ENCODE results near the gene PNMA6E.

Gene PNMA6E

GRCh38 chrX:153351981-153352380 is 49.2 kb downstream of the PNMA6E start:
- DNase-seq (ENCODE audit: low read depth) = no peak
- TF ChIP-seq CTCF (IDR thresholded peaks at IDR 0.05; ENCODE audit: low read depth, low read length, missing control alignments) = no peak
- in situ Hi-C loops (cut with HindIII; ENCODE audit: low sequenced_read_pairs) = no loop called here
- H3K4me3 ChIP-seq (ENCODE audit: low read depth, low read length) = no peak overlapping the region

DNA sequence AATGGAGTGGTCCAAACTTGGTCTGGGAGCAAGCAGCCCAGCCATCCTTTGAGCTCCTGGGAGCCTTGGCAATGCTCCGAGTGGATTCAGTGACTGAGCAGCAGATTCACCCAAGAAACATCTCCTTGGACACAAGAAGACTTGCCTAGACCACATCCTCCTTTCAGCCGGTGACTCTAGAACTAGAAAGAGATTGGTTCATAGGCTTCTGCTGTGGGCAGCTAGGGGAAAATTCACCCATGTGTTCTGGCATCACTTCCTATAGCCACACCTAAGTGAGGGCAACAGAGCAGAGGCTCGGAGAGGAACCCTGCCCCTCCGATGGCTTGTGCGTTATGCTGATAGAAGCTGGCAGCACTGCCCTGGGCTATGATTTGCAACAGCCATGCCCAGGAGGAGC is 51.2 kb downstream of the PNMA6E start:
- in situ Hi-C loops (cut with HindIII; ENCODE audit: low sequenced_read_pairs) = no loop called here
- no peak for TF ChIP-seq CTCF (IDR thresholded peaks at IDR 0.05; ENCODE audit: low read depth, low read length, missing control alignments)
- H3K4me3 ChIP-seq (ENCODE audit: low read depth, low read length) = no peak overlapping the region
- no peak for DNase-seq (ENCODE audit: low read depth)

GRCh38 chrX:153348421-153348820 is 52.7 kb downstream of the PNMA6E start:
- in situ Hi-C loops (cut with HindIII; ENCODE audit: low sequenced_read_pairs) = no loop called here
- TF ChIP-seq CTCF (IDR thresholded peaks at IDR 0.05; ENCODE audit: low read depth, low read length, missing control alignments) = no peak
- no peak for DNase-seq (ENCODE audit: low read depth)
- H3K4me3 ChIP-seq (ENCODE audit: low read depth, low read length) = no peak overlapping the region

GRCh38 chrX:153347530-153347929 is 53.6 kb downstream of the PNMA6E start:
- DNase-seq (ENCODE audit: low read depth) = no peak
- H3K4me3 ChIP-seq (ENCODE audit: low read depth, low read length) = no peak overlapping the region
- no peak for TF ChIP-seq CTCF (IDR thresholded peaks at IDR 0.05; ENCODE audit: low read depth, low read length, missing control alignments)
- in situ Hi-C loops (cut with HindIII; ENCODE audit: low sequenced_read_pairs) = no loop called here

Measured in astrocyte of the cerebellum (primary cell).